K562 (cell line): ENCODE data around the gene CPNE6.
"Not testable (repeated sequence)": the region's sequence is repeated elsewhere in the genome, so short reads cannot be mapped to it uniquely, and the experiment has no call there.

Experiments
- BCL6 ChIP-seq: fragments of 250-450 bp; sonication (Bioruptor Pico); IDR thresholded peaks from 2 replicates; pipeline ENCODE4 v1.4.0; 2020
- EZH2 ChIP-seq: IDR thresholded peaks from 2 replicates; pipeline ENCODE4 v1.6.1; 2012; ENCODE audit warnings: low read depth, mild to moderate bottlenecking, inconsistent platforms, low read length, borderline replicate concordance
- MEF2D ChIP-seq: conservative IDR thresholded peaks from 2 replicates; pipeline ENCODE4 v1.6.1; 2016; ENCODE audit warnings: low read depth, missing genetic modification characterization, missing compliant biosample characterization
- PTTG1 ChIP-seq: fragments of 450-650 bp; IDR thresholded peaks from 2 replicates; pipeline ENCODE4 v1.6.1; 2016; ENCODE audit warnings: low read depth, mild to moderate bottlenecking, missing genetic modification characterization, missing compliant biosample characterization
- RAD21 ChIP-seq, 2 experiments: fragments of 250-450 bp in 1 of 2; fragments of 450-650 bp in 1 of 2; sonication (Bioruptor Pico) in 1 of 2; formaldehyde crosslinking in 1 of 2; IDR thresholded peaks in 1 of 2; conservative IDR thresholded peaks in 1 of 2; 2 replicates each; pipeline versions ENCODE4 v1.4.0 to v1.8.0; 2020 to 2022; ENCODE audit warnings: mild to moderate bottlenecking in 2 of 2, moderate library complexity in 1 of 2
- SIN3A ChIP-seq, 2 experiments: fragments of 150-350 bp in 1 of 2; IDR thresholded peaks; 2 replicates each; pipeline ENCODE4 v1.6.1; 2011 to 2016; ENCODE audit warnings: borderline replicate concordance in 2 of 2, low read depth in 2 of 2, low read length in 2 of 2, mild to moderate bottlenecking in 2 of 2, moderate library complexity in 2 of 2; ENCODE audit not compliant: control insufficient read depth in 1 of 2
- SLC30A9 ChIP-seq: fragments of 250-450 bp; sonication (Bioruptor Pico); IDR thresholded peaks from 2 replicates; pipeline ENCODE4 v1.8.0; 2022; ENCODE audit warnings: mild to moderate bottlenecking, moderate library complexity
- TCF7 ChIP-seq: sonication (generic); IDR thresholded peaks from 2 replicates; pipeline ENCODE4 v1.6.1; 2016; ENCODE audit warnings: antibody characterized with exemption, borderline replicate concordance
- UBTF ChIP-seq, 2 experiments: IDR thresholded peaks; 2 replicates each; pipeline ENCODE4 v1.6.1; 2012; ENCODE audit warnings: improper control_type of control experiment in 2 of 2, low read depth in 2 of 2, low read length in 2 of 2, borderline replicate concordance in 1 of 2
- ZBTB43 ChIP-seq: sonication (generic); formaldehyde crosslinking; IDR thresholded peaks from 2 replicates; pipeline ENCODE4 v1.8.0; 2023; ENCODE audit warnings: mild to moderate bottlenecking, missing genetic modification reagents

GRCh38 chr14:24105609-24106239 is 34.4 kb downstream of the CPNE6 start:
- TF ChIP-seq UBTF (IDR thresholded peaks at IDR 0.05; ENCODE audit: borderline replicate concordance in 1 of 2, low read depth in 2 of 2, low read length in 2 of 2); ZBTB43; SLC30A9 (CRISPR knock-in tag); SIN3A (IDR thresholded peaks at IDR 0.05; ENCODE audit: borderline replicate concordance in 2 of 2, control insufficient read depth in 1 of 2, low read depth in 2 of 2, low read length in 2 of 2); BCL6 (CRISPR knock-in tag); PTTG1; EZH2; RAD21 (CRISPR knock-in tag; conservative IDR thresholded peaks at IDR 0.05 in 1 of 2, IDR thresholded peaks at IDR 0.05 in 1 of 2); TCF7; MEF2D (tag): not testable (repeated sequence)
